OCI-LY1 (cell line): ENCODE data around the gene CTDSPL.

Experiments
- H2AFZ ChIP-seq: fragments of 200-600 bp; sonication (generic), shearing (Covaris generic); 2 replicates; pipeline ENCODE4 v1.6.0; 2014; ENCODE audit warnings: antibody characterized with exemption, mild to moderate bottlenecking, low read length
- H3F3A ChIP-seq: fragments of 200-600 bp; sonication (generic), shearing (Covaris generic); 2 replicates; pipeline ENCODE4 v1.6.0; 2014; ENCODE audit warnings: mild to moderate bottlenecking, antibody characterized with exemption, low read length, moderate library complexity; ENCODE audit not compliant: insufficient read depth
- H3K27ac ChIP-seq: fragments of 200-600 bp; sonication (generic); 2 replicates; pipeline ENCODE4 v1.5.1; 2014; ENCODE audit warnings: low read length, mixed run types, mild to moderate bottlenecking, low read depth; ENCODE audit not compliant: poor library complexity, severe bottlenecking
- H3K27me3 ChIP-seq: fragments of 200-600 bp; sonication (generic); 2 replicates; pipeline ENCODE4 v1.6.0; 2014; ENCODE audit warnings: antibody characterized with exemption, mild to moderate bottlenecking, low read length, moderate library complexity; ENCODE audit not compliant: insufficient read depth
- H3K36me3 ChIP-seq: fragments of 200-600 bp; sonication (generic); 2 replicates; pipeline ENCODE4 v1.6.1; 2014; ENCODE audit warnings: mild to moderate bottlenecking, antibody characterized with exemption, low read length, moderate library complexity, mixed read lengths; ENCODE audit not compliant: insufficient read depth
- H3K4me1 ChIP-seq: fragments of 200-600 bp; sonication (generic); 2 replicates; pipeline ENCODE4 v1.5.1; 2014; ENCODE audit warnings: mild to moderate bottlenecking, low read length, moderate library complexity; ENCODE audit not compliant: insufficient read depth, severe bottlenecking
- H3K4me2 ChIP-seq: fragments of 200-600 bp; sonication (generic), shearing (Covaris generic); 2 replicates; pipeline ENCODE4 v1.6.1; 2014; ENCODE audit warnings: low read length
- H3K4me3 ChIP-seq: fragments of 200-600 bp; sonication (generic); 2 replicates; pipeline ENCODE4 v1.5.1; 2014; ENCODE audit warnings: low read length, low read depth, mild to moderate bottlenecking, mixed read lengths; ENCODE audit not compliant: poor library complexity, severe bottlenecking
- H3K79me2 ChIP-seq: fragments of 200-600 bp; shearing (Covaris generic); 2 replicates; pipeline ENCODE4 v1.6.1; 2016; ENCODE audit warnings: mixed run types, low read length, mixed read lengths; ENCODE audit not compliant: insufficient read depth
- H3K9ac ChIP-seq: fragments of 200-600 bp; sonication (generic), shearing (Covaris generic); 2 replicates; pipeline ENCODE4 v1.6.1; 2014; ENCODE audit warnings: mild to moderate bottlenecking, low read length, mixed read lengths
- H3K9me2 ChIP-seq: fragments of 200-600 bp; sonication (generic), shearing (Covaris generic); 2 replicates; pipeline ENCODE4 v1.6.1; 2014; ENCODE audit warnings: low read depth, mild to moderate bottlenecking, low read length, mixed read lengths
- H3K9me3 ChIP-seq: fragments of 200-600 bp; shearing (Covaris generic); 2 replicates; pipeline ENCODE4 v1.6.1; 2014; ENCODE audit warnings: low read length, mixed read lengths
- H4K20me1 ChIP-seq: fragments of 200-600 bp; sonication (generic), shearing (Covaris generic); 2 replicates; pipeline ENCODE4 v1.6.0; 2016; ENCODE audit warnings: mild to moderate bottlenecking, low read length; ENCODE audit not compliant: insufficient read depth
- CTCF ChIP-seq: fragments of 200-600 bp; sonication (generic), shearing (Covaris generic); IDR thresholded peaks from 2 replicates; pipeline ENCODE4 v1.5.1; 2017; ENCODE audit warnings: mild to moderate bottlenecking, antibody characterized with exemption, low read length, moderate library complexity, mixed read lengths
- EZH2 ChIP-seq: fragments of 200-600 bp; sonication (generic), shearing (Covaris generic); IDR thresholded peaks from 2 replicates; pipeline ENCODE4 v1.8.0; 2017; ENCODE audit warnings: borderline replicate concordance, mixed run types, mild to moderate bottlenecking, antibody characterized with exemption, low read length, moderate library complexity, mixed read lengths

The CTDSPL gene

DNA sequence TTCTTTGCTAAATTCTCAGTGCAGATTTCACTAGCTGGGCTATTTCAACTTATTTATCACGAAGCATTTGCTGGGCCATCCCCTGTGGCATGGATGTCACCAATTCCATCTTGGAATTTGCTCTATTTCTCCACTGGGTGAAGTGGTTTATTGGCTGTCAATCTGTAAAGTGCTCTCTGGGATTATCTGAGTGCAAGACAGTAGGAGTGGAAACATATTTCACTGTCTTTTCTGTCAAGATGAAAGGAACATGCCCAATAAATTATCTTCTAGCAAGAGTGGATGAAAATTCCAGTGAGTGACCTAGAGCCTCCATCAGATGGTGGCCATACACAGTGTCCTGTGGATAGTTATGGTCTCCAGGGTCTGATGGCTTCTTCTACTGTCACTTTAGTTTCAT is 25.1 kb upstream of the CTDSPL start:
- H3K4me3 ChIP-seq, result no peak overlapping the region
- no peaks in the 10 kb centered on the region for H3F3A ChIP-seq
- H2AFZ ChIP-seq, result no peak overlapping the region
- no peaks in the 10 kb centered on the region for H3K4me1 ChIP-seq
- no peaks in the 10 kb centered on the region for H4K20me1 ChIP-seq
- no peak overlapping the region for H3K27ac ChIP-seq
- no peak for TF ChIP-seq CTCF
- TF ChIP-seq EZH2, result no peak
- H3K79me2 ChIP-seq, result no peaks in the 10 kb centered on the region
- H3K27me3 ChIP-seq, result no peaks in the 10 kb centered on the region
- H3K9me2 ChIP-seq, result no peaks in the 10 kb centered on the region
- no peaks in the 10 kb centered on the region for H3K9me3 ChIP-seq
- H3K36me3 ChIP-seq, result no peaks in the 10 kb centered on the region
- H3K4me2 ChIP-seq, result no peak overlapping the region
- no peak overlapping the region for H3K9ac ChIP-seq

- no peak overlapping the region for H3K27ac ChIP-seq
- no peaks in the 10 kb centered on the region for H3K4me1 ChIP-seq
Measured at GRCh38 chr3:37847689-37848088, 14.0 kb upstream of the CTDSPL start.

GRCh38 chr3:37849146-37849923 is 12.3 kb upstream of the CTDSPL start:
- Histone ChIP-seq H4K20me1 (no peaks in the 10 kb centered on the region), H3K9ac (no peak overlapping the region), H3K27ac (no peak overlapping the region), H3K9me2 (no peaks in the 10 kb centered on the region), H3K79me2 (no peaks in the 10 kb centered on the region), H3K4me1 (no peaks in the 10 kb centered on the region), H3K9me3 (no peaks in the 10 kb centered on the region), H3K4me2 (no peak overlapping the region), H3K36me3 (no peaks in the 10 kb centered on the region; the same call in 1 of the 2 replicates), H3F3A (no peaks in the 10 kb centered on the region), H3K27me3 (no peaks in the 10 kb centered on the region), H2AFZ (no peak overlapping the region), H3K4me3 (no peak overlapping the region)
- TF ChIP-seq CTCF (no peak), EZH2 (no peak)

More at GRCh38 chr3:37847689-37848088, 14.0 kb upstream of the CTDSPL start:
- no peak for TF ChIP-seq EZH2
- no peak for TF ChIP-seq CTCF
- Histone ChIP-seq H3K9me3 (no peaks in the 10 kb centered on the region), H3F3A (no peaks in the 10 kb centered on the region), H4K20me1 (no peaks in the 10 kb centered on the region), H3K4me2 (no peak overlapping the region), H3K79me2 (no peaks in the 10 kb centered on the region), H3K27me3 (no peaks in the 10 kb centered on the region), H3K9ac (no peak overlapping the region), H3K9me2 (no peaks in the 10 kb centered on the region), H3K4me3 (no peak overlapping the region), H3K36me3 (no peaks in the 10 kb centered on the region; the same call in 1 of the 2 replicates), H2AFZ (no peak overlapping the region)
